Heart left ventricle (tissue), 13 donors: ENCODE data around the gene UVRAG.

ENCODE experiments used
- POLR2A ChIP-seq, 2 donors: fragments of 450-650 bp; IDR thresholded peaks; one replicate each; pipeline ENCODE4 v1.6.1; 2017; ENCODE audit warnings: antibody characterized with exemption in 2 of 2, mild to moderate bottlenecking in 2 of 2, moderate library complexity in 2 of 2
- TF ChIP-seq, protein P1 (sequence below), 12 donors: fragments of 200-600 bp; sonication (generic) in 4 of 12; IDR thresholded peaks; one replicate each; pipeline versions ENCODE4 v1.5.0 to v1.8.0; 2018 to 2022; ENCODE audit warnings: antibody characterized with exemption in 12 of 12, mild to moderate bottlenecking in 5 of 12
- donor health status: ischemic (EF 13 %, LVEDD 7.1; RV severe dilation, severe dysfunction).
- donor health status: DM: no; HTN: yes; CAD: no.
- donor health status: DM: no; HTN: no; CAD: no.
- donor health status: ischemic (EF 25% LVEDD 6.9; RV normal size, moderate dysfunction).
- donor health status: ischemic (EF 25% LVEDD 5.7; RV mildly dilated, moderate dysfunction).
- donor health status: ischemic (EF 35%, LVEDD 5.7; RV mildly dilated, moderate dysfunction).
- donor health status: nonischemic (EF 11% LVEDD 7.7; RV severe dilation, severe dysfunction).
- donor health status: DM: yes; HTN: yes; CAD: no.
- donor health status: PGD.
- donor health status: ischemic (EF 29% LVEDD 5.4; RV normal size, mild dysfunction).
- donor health status: nonischemic (EF 23%, LVEDD 6.1; RV moderate dilation, normal function).

DNA sequence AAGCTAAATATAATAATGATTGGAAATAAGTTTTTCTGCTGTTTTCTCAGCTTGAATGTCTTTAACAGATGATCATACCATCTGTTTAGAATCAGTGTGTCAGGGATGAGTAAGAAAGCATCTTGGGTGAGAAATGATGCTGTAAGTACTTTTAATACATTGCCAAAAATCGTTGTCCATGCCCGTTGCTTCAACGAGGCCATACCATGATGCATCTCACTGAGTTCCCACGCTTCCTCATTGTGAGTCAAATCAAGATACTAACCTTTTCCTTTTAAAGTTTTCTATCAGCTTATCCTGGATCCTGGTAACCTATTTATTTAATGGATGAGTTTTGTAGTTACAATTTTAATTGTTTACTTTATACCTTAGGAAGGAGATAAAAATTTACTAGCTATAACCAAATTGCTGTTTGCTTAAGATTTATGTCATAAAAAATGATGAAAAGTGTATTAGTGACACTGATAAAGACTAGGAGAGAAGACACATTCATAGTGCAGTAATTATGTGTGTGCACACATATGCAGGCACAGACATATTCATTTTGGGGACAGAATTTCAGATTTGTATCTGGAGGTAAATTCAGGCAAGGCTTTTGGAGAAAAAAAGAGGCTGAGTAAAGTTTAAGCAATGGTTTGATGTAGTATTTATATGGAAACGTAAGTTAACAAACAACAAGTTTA is 154.8 kb downstream of the UVRAG start:
- TF ChIP-seq, protein P1, sequence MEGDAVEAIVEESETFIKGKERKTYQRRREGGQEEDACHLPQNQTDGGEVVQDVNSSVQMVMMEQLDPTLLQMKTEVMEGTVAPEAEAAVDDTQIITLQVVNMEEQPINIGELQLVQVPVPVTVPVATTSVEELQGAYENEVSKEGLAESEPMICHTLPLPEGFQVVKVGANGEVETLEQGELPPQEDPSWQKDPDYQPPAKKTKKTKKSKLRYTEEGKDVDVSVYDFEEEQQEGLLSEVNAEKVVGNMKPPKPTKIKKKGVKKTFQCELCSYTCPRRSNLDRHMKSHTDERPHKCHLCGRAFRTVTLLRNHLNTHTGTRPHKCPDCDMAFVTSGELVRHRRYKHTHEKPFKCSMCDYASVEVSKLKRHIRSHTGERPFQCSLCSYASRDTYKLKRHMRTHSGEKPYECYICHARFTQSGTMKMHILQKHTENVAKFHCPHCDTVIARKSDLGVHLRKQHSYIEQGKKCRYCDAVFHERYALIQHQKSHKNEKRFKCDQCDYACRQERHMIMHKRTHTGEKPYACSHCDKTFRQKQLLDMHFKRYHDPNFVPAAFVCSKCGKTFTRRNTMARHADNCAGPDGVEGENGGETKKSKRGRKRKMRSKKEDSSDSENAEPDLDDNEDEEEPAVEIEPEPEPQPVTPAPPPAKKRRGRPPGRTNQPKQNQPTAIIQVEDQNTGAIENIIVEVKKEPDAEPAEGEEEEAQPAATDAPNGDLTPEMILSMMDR (IDR thresholded peaks at IDR 0.05), result no peak
- TF ChIP-seq POLR2A (IDR thresholded peaks at IDR 0.05), result no peak
